HepG2 (cell line): ENCODE measurements around the gene PLCB4.

ENCODE experiments used
- HCFC1 ChIP-seq: fragments of 150-350 bp; IDR thresholded peaks from 2 replicates; pipeline ENCODE4 v1.6.1; 2014; ENCODE audit warnings: low read depth, low read length
- MAFK ChIP-seq, 2 experiments: IDR thresholded peaks in 1 of 2; conservative IDR thresholded peaks in 1 of 2; 2 replicates each; pipeline ENCODE4 v1.6.1; 2011; ENCODE audit warnings: improper control_type of control experiment in 2 of 2, low read length in 2 of 2
- MXD1 ChIP-seq: sonication (generic); formaldehyde crosslinking; IDR thresholded peaks from 2 replicates; pipeline ENCODE4 v1.4.0; 2020; ENCODE audit warnings: mild to moderate bottlenecking, missing genetic modification reagents
- RFX5 ChIP-seq: IDR thresholded peaks from 2 replicates; pipeline ENCODE4 v1.6.1; 2011; ENCODE audit warnings: low read depth, low read length, improper control_type of control experiment
- SCMH1 ChIP-seq: sonication (generic); formaldehyde crosslinking; IDR thresholded peaks from 2 replicates; pipeline ENCODE4 v1.9.0; 2021; ENCODE audit warnings: missing genetic modification reagents, mild to moderate bottlenecking, borderline replicate concordance
- SP4 ChIP-seq: sonication (generic); formaldehyde crosslinking; IDR thresholded peaks from 2 replicates; pipeline ENCODE4 v1.8.1; 2023; ENCODE audit warnings: mild to moderate bottlenecking, missing genetic modification reagents
- TCF7L2 ChIP-seq: IDR thresholded peaks from 2 replicates; pipeline ENCODE4 v1.6.1; 2011; ENCODE audit warnings: mild to moderate bottlenecking, low read depth, low read length, moderate library complexity
- ZNF670 ChIP-seq: sonication (generic); formaldehyde crosslinking; IDR thresholded peaks from 2 replicates; pipeline ENCODE4 v1.8.0; 2022; ENCODE audit warnings: mild to moderate bottlenecking, missing genetic modification reagents, borderline replicate concordance

GRCh38 chr20:9298906-9299305 lies 230.0 kb downstream of the PLCB4 start:
- no peak for TF ChIP-seq MAFK (conservative IDR thresholded peaks at IDR 0.05 in 1 of 2, IDR thresholded peaks at IDR 0.05 in 1 of 2; ENCODE audit: low read length in 2 of 2)
- no peak for TF ChIP-seq ZNF670
- no peak for TF ChIP-seq SCMH1 (CRISPR knock-in tag)
- TF ChIP-seq HCFC1, result no peak
- no peak for TF ChIP-seq TCF7L2
- TF ChIP-seq RFX5, result no peak
- no peak for TF ChIP-seq MXD1 (CRISPR knock-in tag)
- no peak for TF ChIP-seq SP4
